Measurements from ENCODE around the gene RIF1.

RIF1 gene

DNA sequence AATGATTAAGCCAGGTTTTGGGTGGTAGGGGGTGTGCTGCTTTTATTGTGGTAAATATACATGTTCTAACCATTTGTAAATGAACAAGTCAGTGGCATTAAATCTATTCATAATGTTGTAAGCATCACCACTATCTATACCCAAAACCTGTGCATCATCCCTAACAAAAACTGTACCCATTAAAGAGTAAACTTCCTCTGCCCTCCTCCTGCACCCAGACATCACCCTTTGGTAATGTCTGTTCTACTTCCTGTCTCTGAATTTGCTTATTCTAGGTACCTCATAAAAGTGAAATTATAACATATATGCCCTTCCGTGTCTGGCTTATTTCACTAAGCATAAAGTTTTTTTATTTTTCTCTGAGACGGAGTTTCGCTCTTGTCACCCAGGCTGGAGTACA is 14.1 kb downstream of the RIF1 start:
- no peak for DNase-seq

DNA sequence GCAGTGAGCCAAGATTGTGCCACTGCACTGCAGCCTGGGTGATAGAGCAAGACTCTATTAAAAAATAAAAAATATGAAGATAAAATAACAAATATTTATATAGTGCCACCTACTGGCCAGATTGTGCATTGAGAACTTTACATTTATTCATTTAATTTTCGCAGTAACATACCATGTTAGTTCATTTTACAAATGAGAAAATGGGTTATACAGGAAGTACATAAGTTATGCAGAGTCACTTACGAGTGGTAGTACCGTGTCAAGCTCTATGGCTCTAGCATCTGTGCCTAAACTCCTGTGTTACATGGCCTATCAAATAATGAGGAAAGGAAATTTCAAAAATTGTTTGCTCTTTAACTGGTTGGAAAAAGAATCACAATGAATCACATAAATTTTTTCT is 27.9 kb downstream of the RIF1 start:
- no peak for DNase-seq

DNA sequence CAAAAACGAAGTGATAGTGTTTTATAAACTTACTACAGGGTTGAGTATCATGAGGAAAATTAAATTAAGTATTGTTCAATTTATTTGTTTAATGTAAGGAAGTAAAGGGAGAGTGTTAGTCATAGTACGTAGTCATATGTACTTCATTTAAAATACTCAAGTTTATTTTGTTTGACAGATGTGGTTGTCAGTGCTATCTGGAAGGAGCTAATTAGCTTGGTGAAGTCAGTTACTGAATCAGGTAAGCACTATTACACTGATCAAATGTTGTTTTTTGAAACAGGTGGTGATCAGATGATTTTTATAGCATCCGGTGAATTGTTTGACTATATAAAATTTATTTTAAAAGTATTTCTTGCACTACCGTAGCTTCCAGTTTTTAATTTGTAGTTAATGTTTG is 28.8 kb downstream of the RIF1 start:
- DNase-seq: no peak

DNA sequence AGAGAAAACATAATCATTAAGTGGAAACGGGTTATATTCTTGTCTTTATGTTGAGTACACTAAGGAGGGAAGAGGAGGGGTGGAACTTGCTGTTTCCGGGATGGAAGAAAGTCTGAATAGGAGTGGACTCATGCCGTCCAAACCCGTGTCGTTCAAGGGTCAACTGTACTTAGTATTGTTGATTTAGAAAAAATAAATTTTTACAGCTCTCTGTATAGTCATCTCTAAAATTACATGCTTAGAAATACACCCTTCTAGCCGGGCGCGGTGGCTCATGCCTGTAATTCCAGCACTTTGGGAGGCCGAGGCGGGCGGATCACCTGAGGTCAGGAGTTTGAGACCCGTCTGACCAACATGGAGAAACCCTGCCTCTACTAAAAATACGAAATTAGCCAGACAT is 29.4 kb downstream of the RIF1 start:
- no peak for DNase-seq

DNA sequence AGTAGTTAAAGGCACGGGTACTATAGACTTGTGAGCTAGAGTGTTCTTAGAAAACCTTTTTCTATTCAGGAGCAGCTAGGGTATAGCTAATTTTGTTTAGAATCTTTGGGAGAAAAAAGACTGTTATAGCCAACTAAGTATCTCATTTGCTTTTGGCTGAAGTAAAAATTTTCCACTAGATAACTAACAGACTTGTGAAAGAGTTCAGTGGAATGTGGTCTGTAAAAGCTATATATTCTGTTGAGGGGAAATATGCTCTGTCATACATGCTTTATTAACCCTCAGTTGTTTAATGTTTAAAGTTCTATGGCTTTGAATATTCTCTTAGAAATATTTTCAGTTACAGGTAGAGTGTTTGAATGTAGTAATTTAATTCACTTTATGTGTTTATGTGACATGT is 49.7 kb downstream of the RIF1 start:
- no peak for DNase-seq

DNA sequence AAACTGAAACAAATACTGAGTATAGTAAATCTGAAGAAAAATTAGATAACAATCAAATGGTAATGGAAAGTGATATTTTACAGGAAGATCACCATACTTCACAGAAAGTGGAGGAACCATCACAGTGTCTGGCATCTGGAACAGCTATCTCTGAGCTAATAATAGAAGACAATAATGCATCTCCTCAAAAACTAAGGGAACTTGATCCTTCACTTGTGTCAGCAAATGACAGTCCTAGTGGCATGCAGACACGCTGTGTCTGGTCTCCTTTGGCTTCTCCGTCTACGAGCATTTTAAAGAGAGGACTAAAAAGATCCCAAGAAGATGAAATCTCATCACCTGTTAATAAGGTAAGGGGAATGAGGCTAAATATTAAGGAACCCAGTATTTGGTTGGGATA is 56.1 kb downstream of the RIF1 start:
- DNase-seq: no peak

DNA sequence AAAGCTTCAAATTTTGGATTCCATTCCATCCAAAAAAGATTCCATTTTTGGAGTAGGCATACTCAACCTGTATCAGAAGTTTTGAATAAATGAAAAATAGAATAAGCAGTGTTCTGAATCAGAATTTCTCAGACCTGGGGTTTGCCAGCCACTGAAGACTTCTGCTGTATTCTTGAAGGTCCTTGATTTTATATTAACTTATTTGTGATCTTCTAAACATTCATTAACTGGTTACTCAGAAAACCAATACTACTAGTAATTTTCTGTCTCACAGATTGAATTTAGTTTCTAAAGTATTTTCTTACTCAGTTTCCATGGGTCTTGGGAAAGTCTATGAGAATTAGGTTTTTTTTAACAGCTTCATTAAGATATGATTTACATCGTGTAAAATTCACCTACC is 60.9 kb downstream of the RIF1 start:
- DNase-seq: no peak

DNA sequence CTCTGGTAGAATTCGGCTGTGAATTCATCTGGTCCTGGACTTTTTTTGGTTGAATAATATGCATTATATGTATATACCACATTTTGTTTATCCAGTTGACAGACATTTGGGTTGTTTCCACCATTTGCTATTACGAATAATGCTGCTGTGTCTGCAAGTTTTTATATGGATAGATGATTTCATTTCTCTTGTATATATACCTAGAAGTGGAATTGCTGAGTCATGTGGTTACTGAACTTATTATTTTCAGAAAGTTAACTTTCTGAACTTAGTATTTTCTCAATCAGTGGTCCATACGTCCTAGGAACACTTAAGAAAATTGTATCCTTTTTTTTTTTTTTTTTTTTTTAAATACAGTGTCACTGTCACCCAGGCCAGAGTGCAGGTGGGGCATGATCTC is 63.3 kb downstream of the RIF1 start:
- DNase-seq: no peak

DNA sequence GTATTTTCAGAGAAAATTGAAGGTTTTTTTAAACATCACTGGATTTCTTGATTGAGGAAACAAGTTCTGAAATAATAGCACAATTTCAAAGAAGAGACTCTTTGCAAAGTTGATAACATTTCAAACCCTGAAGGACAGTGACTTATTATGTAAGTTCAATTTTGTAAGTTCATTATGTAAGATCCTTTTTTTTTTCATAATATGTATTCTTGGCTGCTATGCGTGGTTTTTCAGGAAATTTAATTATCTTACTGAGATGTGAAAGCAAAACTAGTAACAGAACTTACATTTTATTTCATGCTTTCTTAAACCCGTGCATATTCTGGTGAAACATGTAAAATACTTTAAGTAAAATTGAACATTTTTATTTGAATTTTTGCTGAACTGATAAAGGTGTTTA is 65.4 kb downstream of the RIF1 start:
- DNase-seq: no peak

DNA sequence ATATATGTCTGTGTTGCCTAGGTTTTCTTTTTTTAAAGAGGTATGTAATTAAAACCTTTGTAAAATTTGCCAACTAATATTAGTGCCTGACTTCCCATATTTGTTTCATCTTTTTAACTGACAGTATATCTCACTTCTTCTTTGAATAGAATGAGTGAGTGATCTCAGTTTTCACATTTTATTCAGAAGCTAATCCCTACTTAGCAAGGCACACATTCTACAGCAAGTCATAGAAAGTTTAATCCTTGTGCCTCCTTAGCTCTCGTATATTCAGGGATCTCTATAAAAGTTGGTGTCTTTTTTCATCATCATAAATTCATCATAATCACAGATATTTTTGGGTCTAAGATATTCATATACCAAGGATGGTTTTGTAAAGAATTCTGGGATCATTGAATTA is 66.6 kb downstream of the RIF1 start:
- DNase-seq: no peak

DNA sequence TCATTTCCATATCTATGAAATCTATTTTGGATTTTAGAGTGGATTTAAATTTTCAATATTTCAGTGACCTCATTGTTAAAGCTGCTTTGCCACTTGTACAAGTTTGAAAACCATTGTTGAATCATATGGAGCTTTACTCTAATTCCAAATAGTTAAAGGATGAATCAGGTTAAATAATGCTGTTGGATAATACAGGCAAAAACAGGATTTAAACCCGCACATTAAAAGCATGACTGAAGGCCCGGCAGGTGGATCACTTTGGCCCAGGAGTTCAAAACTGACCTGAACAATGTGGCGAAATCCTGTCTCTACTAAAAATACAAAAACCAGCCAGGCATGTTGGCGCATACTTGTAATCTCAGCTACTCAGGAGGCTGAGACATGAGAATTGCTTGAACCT is 68.3 kb downstream of the RIF1 start:
- no peak for DNase-seq

DNA sequence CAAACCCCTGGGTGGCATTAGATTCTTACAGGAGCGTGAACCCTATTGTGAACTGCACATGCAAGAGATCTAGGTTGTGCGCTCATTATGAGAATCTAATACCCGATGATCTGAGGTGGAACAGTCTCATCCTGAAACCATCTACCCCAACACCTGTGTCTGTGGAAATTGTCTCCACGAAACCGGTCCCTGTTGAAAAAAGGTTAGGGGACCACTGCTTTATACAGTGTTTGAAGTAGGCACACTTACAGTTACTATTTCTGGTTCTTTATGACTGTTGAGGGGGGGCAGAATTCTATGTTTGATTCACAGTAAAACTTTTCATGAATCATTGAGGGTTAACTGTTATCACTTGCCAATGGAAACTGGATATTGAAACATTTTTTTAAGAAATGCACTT is 72.0 kb downstream of the RIF1 start:
- no peak for DNase-seq

DNA sequence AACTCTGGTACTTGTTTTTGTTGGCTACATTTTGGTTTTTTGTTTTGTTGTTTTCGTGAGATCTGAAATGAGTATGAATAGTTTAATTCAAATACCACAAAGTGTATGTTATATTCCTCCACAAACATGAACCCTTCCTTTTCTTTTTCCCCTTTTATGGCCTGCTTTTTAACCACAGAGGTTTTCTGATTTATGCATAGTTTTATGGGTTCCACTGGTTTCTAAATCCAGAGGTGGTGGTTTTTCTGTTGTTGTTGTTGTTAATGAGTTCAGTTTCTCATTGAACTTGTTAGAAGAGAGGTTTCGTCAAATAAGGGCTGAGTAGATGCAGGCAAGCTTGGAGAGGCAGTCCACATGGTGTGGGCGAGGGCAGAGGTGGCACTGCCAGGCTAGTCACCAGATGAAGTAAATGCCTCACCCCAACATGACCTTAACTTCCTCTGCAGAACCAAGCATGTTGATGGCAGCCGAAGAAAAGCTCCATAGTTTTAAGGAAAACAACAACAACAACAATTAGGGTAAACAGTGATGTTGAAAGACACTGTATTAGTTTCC is 72.5 kb downstream of the RIF1 start:
- DNase-seq: no peak

DNA sequence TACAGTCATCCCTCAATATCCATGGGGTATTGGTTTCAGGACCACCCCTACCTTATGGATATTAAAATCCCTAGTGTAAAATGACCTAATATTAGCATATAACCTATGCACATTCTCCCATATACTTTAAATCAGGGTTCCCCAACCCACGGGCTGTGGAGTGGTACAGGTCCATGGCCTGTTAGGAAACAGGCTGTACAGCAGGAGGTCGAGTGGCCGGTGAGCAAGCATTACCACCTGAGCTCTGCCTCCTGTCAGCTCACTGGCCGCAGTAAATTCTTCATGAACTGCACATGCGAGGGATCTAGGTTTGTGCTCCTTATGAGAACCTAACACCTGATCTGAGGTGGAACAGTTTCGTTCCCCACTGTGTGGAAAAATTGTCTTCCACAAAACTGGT is 73.8 kb downstream of the RIF1 start:
- DNase-seq: no peak

DNA sequence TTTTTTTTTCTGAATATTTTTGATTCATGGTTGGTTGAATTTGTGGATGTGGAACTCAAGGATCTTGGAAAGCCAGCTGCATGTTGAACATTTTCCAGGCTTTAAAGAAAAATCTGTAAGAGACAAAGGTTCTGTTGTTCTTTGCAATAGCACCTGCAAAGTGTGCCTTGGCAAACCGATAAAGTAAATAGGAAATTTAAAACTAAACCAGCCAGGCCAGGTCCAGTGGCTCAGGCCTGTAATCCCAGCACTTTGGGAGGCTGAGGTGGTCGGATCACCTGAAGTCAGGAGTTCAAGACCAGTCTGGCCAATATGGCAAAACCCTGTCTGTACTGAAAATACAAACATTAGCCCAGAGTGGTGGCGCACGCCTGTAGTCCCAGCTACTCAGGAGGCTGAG is 74.4 kb downstream of the RIF1 start:
- DNase-seq: no peak

DNA sequence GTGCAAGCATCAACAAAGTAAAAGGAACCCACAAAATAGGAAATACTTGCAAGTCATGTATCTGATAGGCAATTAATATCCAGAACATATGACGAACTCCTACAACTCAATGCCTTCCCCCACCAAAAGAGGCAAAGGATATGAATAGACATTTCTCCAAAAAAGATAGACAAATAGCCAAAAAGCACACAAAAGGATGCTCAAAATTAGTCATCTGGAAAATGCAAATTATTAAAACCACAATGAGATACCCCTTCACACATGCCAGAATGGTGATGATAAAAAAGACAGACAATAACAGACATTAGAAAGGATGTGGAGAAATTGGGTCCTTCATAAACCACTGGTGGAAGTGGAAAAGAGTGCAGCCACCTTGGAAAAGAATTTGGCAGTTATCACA is 76.4 kb downstream of the RIF1 start:
- DNase-seq: no peak

DNA sequence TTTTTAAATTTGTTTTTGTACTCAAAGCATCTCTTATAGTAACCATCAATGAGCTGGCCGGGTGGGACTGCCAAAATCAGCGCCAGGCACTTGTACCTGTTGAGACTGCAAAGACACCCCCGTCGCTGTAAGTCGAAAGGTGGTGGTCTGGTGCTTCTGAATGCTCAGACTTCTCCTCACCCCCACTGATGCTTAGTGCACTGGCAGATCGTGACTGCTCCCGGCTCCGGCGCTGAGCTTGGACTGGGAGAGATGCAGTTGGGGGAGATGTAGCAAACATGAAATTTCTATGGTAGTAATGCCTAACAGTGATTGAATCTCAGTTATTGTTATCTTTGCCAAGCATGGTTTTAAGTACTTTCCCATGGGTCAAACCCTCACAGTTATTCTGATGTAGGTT is 80.6 kb downstream of the RIF1 start:
- DNase-seq: no peak

DNA sequence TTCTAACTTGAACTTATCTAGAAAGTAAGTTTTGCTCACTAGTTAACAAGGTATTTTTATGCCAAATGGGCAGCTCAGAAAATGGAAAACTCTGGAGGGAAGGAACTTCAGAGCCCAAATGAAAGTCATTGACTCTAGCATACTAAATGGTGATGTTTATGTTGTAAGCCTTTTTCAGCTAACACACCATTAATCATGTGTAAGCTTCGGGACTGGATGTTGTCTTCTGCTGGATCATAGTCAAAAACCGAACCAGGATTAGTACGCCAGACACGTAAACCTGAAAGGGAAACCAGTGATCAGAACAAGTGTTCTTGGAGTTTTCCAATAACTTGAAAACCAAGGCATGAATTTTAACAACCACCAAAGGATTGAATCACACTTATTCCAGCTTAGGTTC is 81.8 kb downstream of the RIF1 start:
- no peak for DNase-seq

DNA sequence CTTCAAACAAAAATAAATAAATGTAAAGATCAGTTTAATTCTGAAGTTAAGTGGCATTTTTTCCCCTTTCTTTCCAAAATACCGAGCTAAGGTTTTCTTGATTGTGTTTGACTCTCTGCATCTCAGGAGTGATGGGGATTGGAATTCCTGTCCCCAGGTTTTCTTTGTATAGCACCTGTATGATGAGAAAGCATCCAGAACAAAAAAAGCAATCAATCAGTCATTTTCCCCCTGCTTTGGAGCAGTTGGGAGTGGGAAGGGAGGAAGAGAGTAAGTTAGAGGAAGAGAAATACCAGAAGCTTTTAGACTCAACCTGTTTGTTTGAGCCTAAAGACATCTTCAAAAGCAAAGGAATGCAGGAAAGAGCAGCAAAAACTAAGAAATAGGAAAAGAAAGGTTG is 88.5 kb downstream of the RIF1 start:
- no peak for DNase-seq

DNA sequence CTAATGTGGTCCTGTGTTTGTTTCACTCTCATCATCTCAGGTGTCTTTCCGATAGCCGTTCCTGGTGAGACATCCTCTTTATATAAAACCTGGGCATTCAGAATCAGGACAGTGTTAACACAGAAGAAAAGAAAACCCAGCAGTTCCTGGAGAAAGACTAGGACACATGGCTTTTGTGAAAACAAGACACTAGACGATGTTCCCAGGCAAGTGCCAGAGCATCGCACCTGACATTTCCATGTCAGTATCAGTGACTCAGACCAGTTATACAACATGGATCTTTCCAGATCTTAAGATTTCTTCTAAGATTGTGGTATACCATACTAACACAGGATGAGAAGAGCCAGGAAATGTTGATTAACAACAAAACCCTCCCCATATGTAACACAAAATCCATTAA is 96.5 kb downstream of the RIF1 start:
- no peak for DNase-seq

DNA sequence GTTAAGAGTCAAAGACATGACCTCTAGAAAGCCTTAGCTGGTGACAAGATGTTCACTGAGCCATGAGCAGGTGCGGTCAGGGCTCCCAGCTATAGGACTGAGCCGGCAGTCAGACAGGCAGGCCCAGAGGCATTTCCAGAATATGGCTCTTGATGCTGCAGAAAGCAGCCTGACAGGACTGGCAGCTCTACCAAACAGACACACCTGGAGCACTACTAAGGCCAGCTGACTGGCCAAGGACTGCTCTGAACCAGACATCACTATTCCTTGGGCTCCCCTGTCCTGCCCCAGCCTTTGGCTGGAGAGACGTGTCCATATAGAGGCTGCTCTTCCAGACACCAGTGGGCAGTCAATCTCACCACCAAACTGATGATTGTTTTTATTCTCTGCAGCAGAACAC is 98.8 kb downstream of the RIF1 start:
- DNase-seq: no peak

DNA sequence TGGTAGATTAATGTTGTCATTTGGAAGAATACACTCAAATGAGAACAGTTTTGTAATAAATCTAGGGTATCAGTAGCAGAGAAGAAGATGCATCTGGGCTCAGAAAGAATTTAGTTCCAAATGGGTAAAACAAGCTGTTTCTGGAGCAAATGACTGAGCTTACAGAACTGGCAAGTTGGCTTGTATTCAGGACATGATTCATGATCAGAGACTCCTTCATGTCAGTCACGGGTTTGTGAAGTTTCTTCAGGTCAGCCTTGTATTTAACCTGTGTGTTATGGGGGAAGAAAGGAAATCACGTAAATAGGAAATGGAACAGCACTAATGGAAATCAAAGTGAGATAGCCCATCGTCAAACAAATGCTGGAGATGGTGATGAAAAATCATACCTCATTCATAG is 109.1 kb downstream of the RIF1 start:
- DNase-seq: no peak

DNA sequence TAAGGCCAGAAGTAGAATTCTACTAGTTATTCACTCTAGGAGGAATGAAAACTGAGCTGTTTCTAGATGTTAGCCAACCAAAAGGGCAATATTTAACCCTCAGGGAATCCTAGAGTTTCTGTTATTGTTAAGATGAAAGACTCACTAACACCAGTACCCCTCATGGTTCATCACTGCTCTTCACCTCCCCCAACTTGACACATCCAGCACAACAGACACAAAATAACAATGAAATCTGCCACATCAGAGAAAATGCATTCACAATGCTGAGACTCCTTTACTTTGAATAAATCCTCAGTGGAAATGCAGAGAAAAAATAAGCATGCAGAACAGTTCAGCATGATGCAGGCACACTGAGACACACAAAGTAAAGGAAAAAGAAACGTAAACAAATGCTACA is 111.3 kb downstream of the RIF1 start:
- no peak for DNase-seq

DNA sequence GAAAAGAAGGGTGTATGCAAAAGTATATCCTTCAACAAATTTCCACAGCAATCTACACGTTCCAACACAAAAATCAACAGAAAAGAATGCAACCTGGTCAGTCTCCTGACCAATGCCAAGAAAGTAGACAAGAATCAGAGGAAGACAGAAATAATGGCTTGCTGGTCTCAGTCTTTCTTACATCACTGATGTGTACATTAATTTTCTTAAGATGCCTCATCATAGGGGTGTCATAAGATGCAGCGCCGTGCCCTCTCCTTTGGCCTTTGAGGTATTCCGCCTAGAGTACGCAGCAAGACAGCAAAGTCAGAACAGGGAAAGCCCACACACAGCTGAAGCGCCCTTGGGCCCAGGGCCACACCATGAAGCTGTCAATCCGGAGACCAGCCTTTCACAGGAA is 112.9 kb downstream of the RIF1 start:
- no peak for DNase-seq

DNA sequence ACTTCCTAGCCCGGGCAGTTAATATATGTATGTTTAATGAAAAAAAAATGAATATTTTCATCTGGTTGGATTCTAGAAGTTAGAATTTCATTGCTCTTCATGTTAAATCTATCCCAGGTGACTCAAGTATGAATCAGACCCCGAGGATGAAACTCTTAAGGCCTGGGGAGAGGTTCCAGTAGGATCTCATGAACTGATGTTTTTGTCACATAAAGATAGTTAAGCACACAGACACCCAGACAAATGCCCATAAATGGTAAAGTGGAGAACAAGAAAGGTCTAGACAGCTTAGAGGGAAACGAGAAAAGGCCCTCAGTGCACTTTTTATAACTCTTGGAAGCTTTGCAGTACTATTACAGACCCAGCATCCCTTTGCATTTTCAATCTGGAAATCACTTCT is 114.1 kb downstream of the RIF1 start:
- DNase-seq: no peak

DNA sequence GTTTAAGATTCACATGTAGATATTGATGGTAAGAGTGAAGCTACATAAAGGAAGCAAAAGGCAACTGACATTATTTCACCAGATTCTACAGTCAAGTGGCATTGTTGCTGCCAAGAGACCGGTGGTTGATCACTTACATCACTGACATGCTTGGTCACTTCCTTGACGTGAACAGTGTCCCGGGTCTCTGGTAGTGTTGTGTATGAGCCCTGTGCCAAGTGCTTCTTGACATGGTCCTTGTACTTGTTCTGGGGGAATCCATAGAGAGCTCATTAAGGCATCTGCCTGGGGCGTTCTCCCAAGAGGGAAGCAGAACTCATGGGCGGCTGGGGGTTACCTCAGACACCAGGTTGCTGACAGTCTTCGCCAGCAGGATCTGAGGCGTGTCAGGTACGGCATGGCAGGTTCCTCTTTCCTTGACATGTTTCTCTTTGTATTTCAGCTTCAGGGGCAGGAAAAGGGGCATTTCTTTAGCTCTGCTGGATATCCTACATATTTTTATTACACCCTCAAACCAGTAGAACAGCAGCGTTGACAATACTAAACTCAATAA is 116.2 kb downstream of the RIF1 start:
- DNase-seq: no peak
